Effector memory CD4-positive, alpha-beta T cell (primary cell): ENCODE data around the gene NAA40.
A peak's percentile ranks its signal among the peaks of the same experiment; 100 is the strongest.

Experiments
- DNase-seq, 3 donors: peaks; one replicate each; pipeline ENCODE4 v3.0.0-alpha.2; 2020
- H3K27ac ChIP-seq: 2 replicates; pipeline ENCODE4 v1.7.0; 2013; ENCODE audit warnings: mild to moderate bottlenecking, low read length, moderate library complexity; ENCODE audit not compliant: insufficient read depth, poor library complexity, severe bottlenecking
- H3K27me3 ChIP-seq: replicated peaks from 2 replicates; pipeline ENCODE4 v1.7.0; 2013; ENCODE audit warnings: mild to moderate bottlenecking, low read length; ENCODE audit not compliant: insufficient read depth, control insufficient read depth, poor library complexity, severe bottlenecking
- H3K36me3 ChIP-seq: 2 replicates; pipeline ENCODE4 v1.7.0; 2013; ENCODE audit warnings: mild to moderate bottlenecking, low read length, moderate library complexity; ENCODE audit not compliant: control insufficient read depth, insufficient read depth
- H3K4me1 ChIP-seq: 2 replicates; pipeline ENCODE4 v1.7.0; 2013; ENCODE audit warnings: low read length, mild to moderate bottlenecking; ENCODE audit not compliant: control insufficient read depth, insufficient read depth, poor library complexity, severe bottlenecking
- H3K4me3 ChIP-seq: 2 replicates; pipeline ENCODE4 v1.7.0; 2013; ENCODE audit warnings: low read length, low read depth, mild to moderate bottlenecking; ENCODE audit not compliant: insufficient read depth, poor library complexity, severe bottlenecking
- H3K9me3 ChIP-seq: 2 replicates; pipeline ENCODE4 v1.7.0; 2013; ENCODE audit warnings: mild to moderate bottlenecking, low read length, moderate library complexity; ENCODE audit not compliant: control insufficient read depth

NAA40 gene

DNA sequence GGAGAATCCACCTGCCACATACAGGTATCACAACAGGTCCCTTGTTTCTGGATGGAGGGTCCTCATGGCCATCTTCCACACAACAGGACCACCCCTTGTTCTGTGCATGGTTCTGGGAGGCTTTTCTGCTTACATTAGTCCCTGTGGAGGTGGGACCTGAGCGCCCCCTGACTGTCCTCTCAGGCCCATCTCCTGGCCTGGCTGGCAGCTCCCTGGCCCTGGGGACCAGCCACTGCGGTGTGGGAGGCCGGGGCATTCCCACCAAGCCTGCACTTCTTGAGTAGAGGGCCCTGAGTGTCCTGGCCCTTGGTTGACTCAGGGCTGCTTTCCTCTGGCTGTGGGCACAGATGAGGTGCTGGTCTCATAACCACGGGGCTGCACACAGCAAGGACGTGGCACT is 40.6 kb downstream of the NAA40 start:
- Histone ChIP-seq H3K27ac (no peak overlapping the region), H3K36me3 (peaks cover 2% of the 10 kb centered on the region), H3K4me3 (no peak overlapping the region), H3K9me3 (no peaks in the 10 kb centered on the region), H3K27me3 (no peaks in the 10 kb centered on the region), H3K4me1 (peaks cover 11% of the 10 kb centered on the region)
- no peak for DNase-seq

DNA sequence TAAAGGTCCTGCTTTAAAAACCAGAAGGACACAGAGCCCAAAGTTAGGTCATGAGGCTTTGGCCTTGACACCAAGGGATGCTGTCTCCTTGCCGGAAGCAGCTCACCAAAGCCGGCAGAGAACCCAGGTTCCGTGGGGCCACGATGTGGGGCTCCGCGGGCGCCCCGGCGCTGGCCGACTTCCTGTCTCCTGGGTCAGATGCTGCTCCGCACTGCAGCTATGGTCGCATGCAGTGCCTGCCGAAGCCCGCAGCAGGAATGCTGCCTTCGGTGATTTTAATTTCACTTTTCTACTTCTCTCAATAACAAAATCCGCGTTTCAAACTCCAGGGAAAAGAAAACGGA is 47.0 kb downstream of the NAA40 start:
- Histone ChIP-seq H3K9me3 (no peaks in the 10 kb centered on the region), H3K4me3 (peak overlapping the region; percentile 92), H3K27me3 (no peaks in the 10 kb centered on the region), H3K36me3 (peaks cover 6% of the 10 kb centered on the region), H3K4me1 (peaks cover 12% of the 10 kb centered on the region), H3K27ac (peak overlapping the region; percentile 86)
- peak; percentile 49 to 56 (median 53) for DNase-seq

DNA sequence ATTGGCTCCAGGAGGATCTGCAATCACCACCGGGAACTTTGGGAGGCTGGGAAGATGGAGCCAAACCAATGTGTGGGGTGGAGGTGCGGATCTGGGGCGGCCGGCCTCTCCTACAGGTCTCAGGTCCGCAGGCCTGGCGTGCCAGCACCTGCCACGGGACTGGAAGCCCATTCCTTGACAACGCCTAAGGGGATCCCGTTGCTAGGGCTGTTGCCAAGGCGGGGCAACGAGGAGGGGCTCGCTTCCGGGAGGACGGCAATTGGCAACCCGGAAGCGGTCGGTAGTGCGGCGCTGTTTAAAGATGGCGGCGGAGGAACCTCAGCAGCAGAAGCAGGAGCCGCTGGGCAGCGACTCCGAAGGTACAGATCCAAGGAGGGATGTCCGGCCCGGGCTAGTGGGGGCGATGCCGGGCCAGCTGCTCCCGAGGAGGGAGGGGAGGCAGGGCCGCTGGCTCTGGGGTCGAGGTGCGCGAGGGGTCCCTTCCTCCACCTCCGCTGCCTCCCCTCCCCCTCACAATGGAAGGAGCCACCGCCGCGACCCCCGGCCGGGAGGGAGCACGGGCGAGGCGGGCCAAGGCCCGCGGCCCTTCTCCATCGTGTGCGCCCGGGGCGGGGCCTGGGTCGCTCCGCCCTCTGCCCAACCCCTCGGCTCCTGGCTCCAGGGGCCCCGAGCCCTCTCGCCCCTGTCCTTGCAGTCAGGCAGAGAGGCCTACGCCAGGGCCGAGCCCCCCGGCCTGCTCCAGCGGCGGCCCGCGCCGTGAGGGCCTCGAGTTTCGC is 47.5 kb downstream of the NAA40 start, which contains the start of gene OTUB1:
TSS of gene OTUB1 (plus strand) at position 283 of the 776 bp plus-strand sequence. CDS start at position 302, 19 bp downstream.
- H3K27me3 ChIP-seq = no peaks in the 10 kb centered on the region
- DNase-seq = peak; percentile 75 to 87 (median 80)
- H3K4me3 ChIP-seq = peak within 1 kb of the TSS; percentile 92
- no peaks in the 10 kb centered on the region for H3K9me3 ChIP-seq
- H3K36me3 ChIP-seq = peaks cover 12% of the 10 kb centered on the region
- peak within 1 kb of the TSS; percentile 86 for H3K27ac ChIP-seq
- peaks cover 12% of the 10 kb centered on the region for H3K4me1 ChIP-seq

DNA sequence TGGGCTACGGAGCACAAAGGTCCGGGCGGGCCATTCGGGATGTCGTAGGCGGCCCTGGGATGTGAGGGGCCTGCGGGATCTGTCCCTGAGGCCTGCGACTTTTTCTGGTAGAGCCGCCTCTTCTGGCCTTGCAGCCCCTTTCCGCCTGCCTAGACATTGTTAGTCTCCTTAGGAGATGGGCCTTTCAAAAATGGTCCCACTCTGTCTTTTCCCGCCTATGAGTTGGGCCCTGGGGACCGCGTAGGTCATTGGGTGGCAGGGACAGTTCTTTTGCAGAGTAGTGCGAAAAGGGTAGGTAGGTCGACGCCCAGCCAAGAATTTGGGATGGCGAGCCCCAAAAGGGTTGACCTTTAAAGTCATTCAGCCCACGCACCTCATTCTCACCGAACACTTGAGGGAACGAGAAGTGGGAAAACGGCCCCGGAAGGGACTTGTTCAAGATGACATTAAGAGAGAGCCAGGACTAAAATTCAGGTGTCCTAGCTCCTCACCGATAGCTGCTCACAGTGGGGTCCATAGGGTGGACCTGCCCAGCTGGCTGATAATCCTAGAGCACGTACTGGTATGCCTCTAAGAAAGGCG is 48.2 kb downstream of the NAA40 start:
- DNase-seq = no peak
- H3K27me3 ChIP-seq = no peaks in the 10 kb centered on the region
- H3K9me3 ChIP-seq = no peaks in the 10 kb centered on the region
- H3K36me3 ChIP-seq = peaks cover 19% of the 10 kb centered on the region
- peaks cover 12% of the 10 kb centered on the region for H3K4me1 ChIP-seq
- H3K4me3 ChIP-seq = peak overlapping the region; percentile 92
- peak overlapping the region; percentile 86 for H3K27ac ChIP-seq

DNA sequence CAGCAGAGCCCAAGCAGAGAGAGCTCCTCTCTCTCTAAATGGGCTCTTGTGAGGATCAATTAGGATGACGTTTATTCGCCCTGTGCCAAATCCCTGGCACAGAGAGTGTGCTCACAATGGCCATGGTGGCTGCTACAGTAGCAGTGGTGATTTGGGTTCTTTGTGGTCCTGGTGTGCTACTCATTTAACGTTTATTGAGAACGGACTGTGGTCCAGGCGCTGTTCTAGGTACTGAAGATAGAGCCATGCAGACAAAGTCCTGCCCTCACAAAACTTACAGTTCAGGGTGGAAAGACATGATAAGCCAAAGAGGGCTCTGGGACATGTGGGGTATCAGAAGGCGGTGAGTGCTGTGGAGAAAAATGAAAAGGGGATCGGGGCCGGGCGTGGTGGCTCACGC is 52.8 kb downstream of the NAA40 start:
- H3K4me3 ChIP-seq = no peak overlapping the region

DNA sequence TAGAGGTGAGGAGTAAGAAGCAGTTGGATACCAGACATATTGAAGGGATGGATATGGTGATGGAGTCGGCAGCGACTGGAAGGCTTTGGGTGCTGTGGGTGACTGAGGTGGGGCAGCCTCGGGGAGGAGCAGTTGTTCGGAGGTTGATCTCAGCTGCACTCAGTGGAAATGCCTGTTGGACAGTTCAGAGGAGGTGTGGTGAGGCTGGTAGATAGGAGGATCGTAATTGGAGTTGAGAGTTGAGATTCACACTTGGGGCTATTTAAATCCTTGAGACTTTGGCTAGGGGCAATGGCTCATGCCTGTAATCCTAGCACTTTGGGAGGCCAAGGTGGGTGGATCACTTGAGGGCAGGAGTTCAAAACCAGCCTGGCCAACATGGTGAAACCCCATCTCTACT is 54.3 kb downstream of the NAA40 start:
- H3K36me3 ChIP-seq = peaks cover 56% of the 10 kb centered on the region
- no peaks in the 10 kb centered on the region for H3K27me3 ChIP-seq
- no peaks in the 10 kb centered on the region for H3K4me1 ChIP-seq
- no peak overlapping the region for H3K27ac ChIP-seq
- no peaks in the 10 kb centered on the region for H3K9me3 ChIP-seq
- no peak overlapping the region for H3K4me3 ChIP-seq
- DNase-seq = no peak

More for the DNA sequence above, 52.8 kb downstream of the NAA40 start:
- H3K36me3 ChIP-seq = peaks cover 41% of the 10 kb centered on the region
- H3K9me3 ChIP-seq = no peaks in the 10 kb centered on the region
- no peaks in the 10 kb centered on the region for H3K27me3 ChIP-seq
- H3K4me1 ChIP-seq = peaks cover 12% of the 10 kb centered on the region
- no peak for DNase-seq
- H3K27ac ChIP-seq = no peak overlapping the region

DNA sequence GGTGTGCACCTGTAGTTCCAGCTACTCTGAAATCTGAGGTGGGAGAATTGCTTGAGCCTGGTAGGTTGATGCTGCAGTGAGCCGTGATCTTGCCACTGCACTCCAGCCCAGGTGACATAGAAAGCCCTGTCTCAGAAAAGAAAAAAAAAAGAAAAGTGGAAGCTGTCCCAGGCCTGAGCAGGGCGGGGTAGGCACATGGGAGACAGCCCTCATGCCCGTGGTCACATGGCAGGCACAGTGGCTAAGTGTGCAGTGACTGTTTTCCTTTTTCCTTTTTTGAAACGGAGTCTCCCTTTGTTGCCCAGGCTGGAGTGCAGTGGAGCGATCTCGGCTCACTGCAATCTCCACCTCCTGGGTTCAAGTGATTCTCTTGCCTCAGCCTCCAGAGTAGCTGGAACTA is 55.2 kb downstream of the NAA40 start:
- Histone ChIP-seq H3K9me3 (no peaks in the 10 kb centered on the region), H3K4me1 (peaks cover 1% of the 10 kb centered on the region), H3K36me3 (peaks cover 56% of the 10 kb centered on the region), H3K27me3 (no peaks in the 10 kb centered on the region), H3K4me3 (no peak overlapping the region), H3K27ac (no peak overlapping the region)
- DNase-seq = no peak

DNA sequence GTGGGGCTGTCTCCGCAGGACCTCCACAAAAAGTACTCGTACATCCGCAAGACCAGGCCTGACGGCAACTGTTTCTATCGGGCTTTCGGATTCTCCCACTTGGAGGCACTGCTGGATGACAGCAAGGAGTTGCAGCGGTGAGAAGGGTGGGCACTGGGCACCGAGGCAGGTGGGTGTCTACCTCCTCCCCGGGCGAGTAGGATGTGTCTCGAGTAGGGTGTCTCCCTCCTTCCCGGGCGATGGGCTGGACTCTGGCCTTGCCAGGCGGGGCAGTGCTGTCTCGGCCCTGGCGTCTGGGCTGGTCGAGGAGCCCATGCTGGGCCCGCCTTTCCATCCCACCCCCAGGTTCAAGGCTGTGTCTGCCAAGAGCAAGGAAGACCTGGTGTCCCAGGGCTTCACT is 57.7 kb downstream of the NAA40 start:
- no peaks in the 10 kb centered on the region for H3K9me3 ChIP-seq
- peaks cover 49% of the 10 kb centered on the region for H3K36me3 ChIP-seq
- no peak overlapping the region for H3K27ac ChIP-seq
- H3K4me3 ChIP-seq = no peak overlapping the region
- DNase-seq = no peak
- peaks cover 15% of the 10 kb centered on the region for H3K4me1 ChIP-seq
- H3K27me3 ChIP-seq = no peaks in the 10 kb centered on the region

DNA sequence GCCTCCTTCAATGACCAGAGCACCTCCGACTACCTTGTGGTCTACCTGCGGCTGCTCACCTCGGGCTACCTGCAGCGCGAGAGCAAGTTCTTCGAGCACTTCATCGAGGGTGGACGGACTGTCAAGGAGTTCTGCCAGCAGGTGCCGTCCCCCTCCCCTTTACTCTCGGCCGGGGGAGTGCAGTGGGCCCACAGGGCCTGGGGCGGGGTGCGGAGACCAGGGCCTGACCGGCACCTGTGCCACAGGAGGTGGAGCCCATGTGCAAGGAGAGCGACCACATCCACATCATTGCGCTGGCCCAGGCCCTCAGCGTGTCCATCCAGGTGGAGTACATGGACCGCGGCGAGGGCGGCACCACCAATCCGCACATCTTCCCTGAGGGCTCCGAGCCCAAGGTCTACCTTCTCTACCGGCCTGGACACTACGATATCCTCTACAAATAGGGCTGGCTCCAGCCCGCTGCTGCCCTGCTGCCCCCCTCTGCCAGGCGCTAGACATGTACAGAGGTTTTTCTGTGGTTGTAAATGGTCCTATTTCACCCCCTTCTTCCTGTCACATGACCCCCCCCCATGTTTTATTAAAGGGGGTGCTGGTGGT is 58.4 kb downstream of the NAA40 start:
- H3K9me3 ChIP-seq = no peaks in the 10 kb centered on the region
- H3K27me3 ChIP-seq = no peaks in the 10 kb centered on the region
- no peak for DNase-seq
- H3K4me1 ChIP-seq = peaks cover 15% of the 10 kb centered on the region
- H3K36me3 ChIP-seq = peaks cover 42% of the 10 kb centered on the region
- no peak overlapping the region for H3K4me3 ChIP-seq
- H3K27ac ChIP-seq = no peak overlapping the region

DNA sequence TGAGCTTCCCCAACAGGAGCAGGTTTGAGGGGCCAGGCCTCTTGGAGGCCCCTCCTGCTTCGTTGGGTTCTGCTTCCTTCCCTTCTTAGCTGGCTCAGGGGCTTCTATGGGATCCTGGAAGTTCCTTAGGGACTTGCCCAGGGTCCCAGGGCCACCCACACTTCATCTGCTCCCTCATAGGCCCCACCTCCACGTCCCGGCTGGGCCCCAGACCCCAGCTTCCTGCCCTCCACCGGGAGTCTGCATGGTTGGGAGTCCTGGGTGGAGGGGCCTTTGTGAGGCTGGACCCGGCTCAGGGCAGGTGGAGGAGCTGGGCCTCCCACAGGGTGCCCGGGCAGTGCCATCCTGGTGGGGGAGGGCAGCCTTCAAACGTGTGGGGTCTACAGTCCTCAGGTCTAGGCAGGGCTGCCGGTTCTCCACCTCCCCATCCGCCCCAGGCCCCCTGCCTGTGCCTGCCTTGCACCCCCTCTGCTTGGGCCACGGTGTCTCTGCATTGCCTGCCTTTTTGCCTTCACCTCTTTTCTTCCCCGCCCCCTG is 59.1 kb downstream of the NAA40 start:
- Histone ChIP-seq H3K4me1 (peaks cover 15% of the 10 kb centered on the region), H3K27ac (no peak overlapping the region), H3K27me3 (no peaks in the 10 kb centered on the region), H3K36me3 (peaks cover 42% of the 10 kb centered on the region), H3K4me3 (no peak overlapping the region), H3K9me3 (no peaks in the 10 kb centered on the region)
- DNase-seq = no peak
